Testis (tissue), 2 donors: ENCODE results near the gene VWA8.

ENCODE experiments used
- POLR2A ChIP-seq: fragments of 450-650 bp; IDR thresholded peaks from one replicate; pipeline ENCODE4 v1.6.1; 2017; ENCODE audit warnings: antibody characterized with exemption, mild to moderate bottlenecking, moderate library complexity
- TF ChIP-seq, protein P1 (sequence below), 3 experiments: fragments of 450-650 bp in 2 of 3; fragments of 200-600 bp in 1 of 3; sonication (generic) in 1 of 3; IDR thresholded peaks; one replicate each; pipeline ENCODE4 v1.5.1; 2016 to 2019; ENCODE audit warnings: antibody characterized with exemption in 3 of 3, mild to moderate bottlenecking in 2 of 3, moderate library complexity in 1 of 3

GRCh38 chr13:41660411-41660810, 300.5 kb downstream of the VWA8 start:
- TF ChIP-seq, protein P1, sequence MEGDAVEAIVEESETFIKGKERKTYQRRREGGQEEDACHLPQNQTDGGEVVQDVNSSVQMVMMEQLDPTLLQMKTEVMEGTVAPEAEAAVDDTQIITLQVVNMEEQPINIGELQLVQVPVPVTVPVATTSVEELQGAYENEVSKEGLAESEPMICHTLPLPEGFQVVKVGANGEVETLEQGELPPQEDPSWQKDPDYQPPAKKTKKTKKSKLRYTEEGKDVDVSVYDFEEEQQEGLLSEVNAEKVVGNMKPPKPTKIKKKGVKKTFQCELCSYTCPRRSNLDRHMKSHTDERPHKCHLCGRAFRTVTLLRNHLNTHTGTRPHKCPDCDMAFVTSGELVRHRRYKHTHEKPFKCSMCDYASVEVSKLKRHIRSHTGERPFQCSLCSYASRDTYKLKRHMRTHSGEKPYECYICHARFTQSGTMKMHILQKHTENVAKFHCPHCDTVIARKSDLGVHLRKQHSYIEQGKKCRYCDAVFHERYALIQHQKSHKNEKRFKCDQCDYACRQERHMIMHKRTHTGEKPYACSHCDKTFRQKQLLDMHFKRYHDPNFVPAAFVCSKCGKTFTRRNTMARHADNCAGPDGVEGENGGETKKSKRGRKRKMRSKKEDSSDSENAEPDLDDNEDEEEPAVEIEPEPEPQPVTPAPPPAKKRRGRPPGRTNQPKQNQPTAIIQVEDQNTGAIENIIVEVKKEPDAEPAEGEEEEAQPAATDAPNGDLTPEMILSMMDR (IDR thresholded peaks at IDR 0.05): no peak
- no peak for TF ChIP-seq POLR2A
